Neural cell (in vitro differentiated cells): ENCODE results near the gene SP140.

Source experiments
- EP300 ChIP-seq: fragments of 450-650 bp; conservative IDR thresholded peaks from 2 replicates; pipeline ENCODE4 v1.6.1; 2014; ENCODE audit warnings: antibody characterized with exemption, mild to moderate bottlenecking, moderate library complexity; ENCODE audit not compliant: poor library complexity, severe bottlenecking
- EZH2 ChIP-seq: fragments of 200-600, 300-800 bp; shearing (Covaris generic), sonication (generic); IDR thresholded peaks from 2 replicates; pipeline ENCODE4 v1.6.1; 2014; ENCODE audit warnings: antibody characterized with exemption, low read length, borderline replicate concordance, mild to moderate bottlenecking; ENCODE audit not compliant: insufficient read depth, poor library complexity, severe bottlenecking
- MXI1 ChIP-seq: fragments of 450-650 bp; conservative IDR thresholded peaks from 2 replicates; pipeline ENCODE4 v1.6.1; 2014; ENCODE audit warnings: antibody characterized with exemption, mild to moderate bottlenecking; ENCODE audit not compliant: poor library complexity, severe bottlenecking
- POLR2AphosphoS5 ChIP-seq: IDR thresholded peaks from 2 replicates; pipeline ENCODE4 v1.6.1; 2012
- RAD21 ChIP-seq: fragments of 450-650 bp; conservative IDR thresholded peaks from 2 replicates; pipeline ENCODE4 v1.6.1; 2014; ENCODE audit warnings: antibody characterized with exemption, mild to moderate bottlenecking, moderate library complexity
- REST ChIP-seq: IDR thresholded peaks from 2 replicates; pipeline ENCODE4 v1.6.1; 2012; ENCODE audit warnings: borderline replicate concordance
- SMC3 ChIP-seq: fragments of 450-650 bp; conservative IDR thresholded peaks from 2 replicates; pipeline ENCODE4 v1.6.1; 2014; ENCODE audit warnings: antibody characterized with exemption, mild to moderate bottlenecking, moderate library complexity; ENCODE audit not compliant: poor library complexity
- TAF1 ChIP-seq: IDR thresholded peaks from 2 replicates; pipeline ENCODE4 v1.6.1; 2012; ENCODE audit warnings: low read depth
- TF ChIP-seq, protein P1 (sequence below): fragments of 450-650 bp; IDR thresholded peaks from 2 replicates; pipeline ENCODE4 v1.5.1; 2014; ENCODE audit warnings: antibody characterized with exemption, mild to moderate bottlenecking, moderate library complexity; ENCODE audit not compliant: poor library complexity, severe bottlenecking

- TF ChIP-seq, protein P1, sequence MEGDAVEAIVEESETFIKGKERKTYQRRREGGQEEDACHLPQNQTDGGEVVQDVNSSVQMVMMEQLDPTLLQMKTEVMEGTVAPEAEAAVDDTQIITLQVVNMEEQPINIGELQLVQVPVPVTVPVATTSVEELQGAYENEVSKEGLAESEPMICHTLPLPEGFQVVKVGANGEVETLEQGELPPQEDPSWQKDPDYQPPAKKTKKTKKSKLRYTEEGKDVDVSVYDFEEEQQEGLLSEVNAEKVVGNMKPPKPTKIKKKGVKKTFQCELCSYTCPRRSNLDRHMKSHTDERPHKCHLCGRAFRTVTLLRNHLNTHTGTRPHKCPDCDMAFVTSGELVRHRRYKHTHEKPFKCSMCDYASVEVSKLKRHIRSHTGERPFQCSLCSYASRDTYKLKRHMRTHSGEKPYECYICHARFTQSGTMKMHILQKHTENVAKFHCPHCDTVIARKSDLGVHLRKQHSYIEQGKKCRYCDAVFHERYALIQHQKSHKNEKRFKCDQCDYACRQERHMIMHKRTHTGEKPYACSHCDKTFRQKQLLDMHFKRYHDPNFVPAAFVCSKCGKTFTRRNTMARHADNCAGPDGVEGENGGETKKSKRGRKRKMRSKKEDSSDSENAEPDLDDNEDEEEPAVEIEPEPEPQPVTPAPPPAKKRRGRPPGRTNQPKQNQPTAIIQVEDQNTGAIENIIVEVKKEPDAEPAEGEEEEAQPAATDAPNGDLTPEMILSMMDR, result no peak
- TF ChIP-seq EP300 (no peak), EZH2 (no peak), MXI1 (no peak), POLR2AphosphoS5 (no peak), RAD21 (no peak), SMC3 (no peak), REST (no peak), TAF1 (no peak)
Observed at GRCh38 chr2:230346465-230346864, 120.9 kb downstream of the SP140 start.
